HepG2 (cell line): ENCODE measurements around the gene CAPN11. TPM values are rescaled to one million over a fixed set of nuclear protein-coding genes. Genes with fewer than 3 reads are reported as not detected.
A peak's percentile ranks its signal among the peaks of the same experiment; 100 is the strongest.

Experiments
- ATAC-seq: fragments of 200-7000 bp; cut with Tn5 transposase; 3 replicates; pipeline ENCODE4 v1.9.1; 2020; ENCODE audit warnings: mild to moderate bottlenecking, moderate library complexity
- BruUV-seq: library from RNA; stranded (reverse); fragments of 400-500 nt; replicated peaks from 2 replicates; lab custom pipeline; 2021; lab: Mats Ljungman, UMichigan
- CTCF ChIA-PET: fragments of 300-600 bp; formaldehyde crosslinking; extraction: SDS; loops from one replicate; lab custom pipeline; 2021; ENCODE audit warnings: low total read pairs, inconsistent platforms, low intra/inter-chr PET ratio; lab: Yijun Ruan, JAX
- POLR2A ChIA-PET: fragments of 350-600 bp; sonication (Branson Sonifier 250); formaldehyde crosslinking; loops from one replicate; lab custom pipeline; 2020; ENCODE audit warnings: antibody characterized with exemption, inconsistent platforms; lab: Yijun Ruan, JAX
- DNase-seq: peaks from one replicate; pipeline ENCODE4 v3.0.0-alpha.2; 2015; ENCODE audit warnings: low spot score
- FAIRE-seq: peaks from 3 replicates; lab custom pipeline; 2011; peaks lifted over from hg19 to GRCh38; lab: Jason Lieb, UNC
- H2AFZ ChIP-seq: one replicate; pipeline ENCODE4 v1.6.1; 2011; ENCODE audit warnings: low read length, inconsistent platforms
- H3K27ac ChIP-seq: fragments of 300-600 bp; 3 replicates; pipeline ENCODE4 v1.8.0; 2011; ENCODE audit warnings: mixed run types, mild to moderate bottlenecking, mixed read lengths, low read length, inconsistent platforms; ENCODE audit not compliant: insufficient read depth; ENCODE audit errors: extremely low read length
- H3K27me3 ChIP-seq, 2 experiments: fragments of 200-600 bp in 1 of 2; 2 replicates in 1 of 2; 3 replicates in 1 of 2; pipeline versions ENCODE4 v1.6.0 to v1.8.0; 2011; ENCODE audit warnings: low read length in 2 of 2, mild to moderate bottlenecking in 2 of 2, moderate library complexity in 2 of 2, inconsistent platforms in 1 of 2; ENCODE audit not compliant: insufficient read depth in 2 of 2, control insufficient read depth in 1 of 2
- H3K36me3 ChIP-seq, 2 experiments: fragments of 200-600 bp in 1 of 2; replicated peaks in 1 of 2; 2 replicates in 1 of 2; 3 replicates in 1 of 2; pipeline versions ENCODE4 v1.5.1 to v1.8.0; 2011; ENCODE audit warnings: low read length in 2 of 2, inconsistent platforms in 1 of 2; ENCODE audit not compliant: insufficient read depth in 2 of 2, control insufficient read depth in 1 of 2
- H3K4me1 ChIP-seq: 2 replicates; pipeline ENCODE4 v1.5.1; 2012; ENCODE audit warnings: low read length, inconsistent platforms; ENCODE audit not compliant: insufficient read depth
- H3K4me2 ChIP-seq: 2 replicates; pipeline ENCODE4 v1.6.0; 2011; ENCODE audit warnings: low read depth, low read length, inconsistent platforms
- H3K4me3 ChIP-seq, 3 experiments: fragments of 200-600 bp in 1 of 3; sonication (generic), shearing (Covaris generic) in 1 of 3; replicated peaks in 1 of 3; 2 replicates each; pipeline ENCODE4 v1.5.1; 2011 to 2016; ENCODE audit warnings: low read length in 3 of 3, inconsistent platforms in 2 of 3, low read depth in 2 of 3, mild to moderate bottlenecking in 2 of 3, control low read depth in 1 of 3, mixed read lengths in 1 of 3; ENCODE audit not compliant: insufficient read depth in 1 of 3
- H3K79me2 ChIP-seq: one replicate; pipeline ENCODE4 v1.6.1; 2011; ENCODE audit warnings: low read length, inconsistent platforms; ENCODE audit not compliant: insufficient read depth
- H3K9ac ChIP-seq: 2 replicates; pipeline ENCODE4 v1.6.0; 2011; ENCODE audit warnings: mild to moderate bottlenecking, low read depth, low read length, inconsistent platforms; ENCODE audit not compliant: insufficient read depth
- H3K9me3 ChIP-seq: 2 replicates; pipeline ENCODE4 v1.5.1; 2012; ENCODE audit warnings: mild to moderate bottlenecking, low read length
- H4K20me1 ChIP-seq: 2 replicates; pipeline ENCODE4 v1.6.0; 2011; ENCODE audit warnings: inconsistent platforms, mild to moderate bottlenecking, low read length, moderate library complexity; ENCODE audit not compliant: insufficient read depth
- ATF7 ChIP-seq, 2 experiments: fragments of 450-650 bp in 1 of 2; sonication (generic) in 1 of 2; formaldehyde crosslinking in 1 of 2; IDR thresholded peaks; 2 replicates each; pipeline versions ENCODE4 v1.4.0 to v1.6.1; 2016 to 2020; ENCODE audit warnings: antibody characterized with exemption in 1 of 2, mild to moderate bottlenecking in 1 of 2, missing genetic modification reagents in 1 of 2
- CBX5 ChIP-seq: sonication (generic); formaldehyde crosslinking; IDR thresholded peaks from 2 replicates; pipeline ENCODE4 v1.4.0; 2020; ENCODE audit warnings: missing genetic modification reagents, borderline replicate concordance
- GATA4 ChIP-seq: sonication (generic); IDR thresholded peaks from 2 replicates; pipeline ENCODE4 v1.6.1; 2016; ENCODE audit warnings: antibody characterized with exemption, low read depth, borderline replicate concordance
- HDAC1 ChIP-seq: sonication (generic); formaldehyde crosslinking; IDR thresholded peaks from 2 replicates; pipeline ENCODE4 v1.5.1; 2020; ENCODE audit warnings: mild to moderate bottlenecking, missing genetic modification reagents
- MTF2 ChIP-seq: sonication (generic); formaldehyde crosslinking; IDR thresholded peaks from 2 replicates; pipeline ENCODE4 v1.5.0; 2020; ENCODE audit warnings: missing genetic modification reagents, borderline replicate concordance
- PITX1 ChIP-seq: sonication (generic); formaldehyde crosslinking; IDR thresholded peaks from 2 replicates; pipeline ENCODE4 v1.5.1; 2020; ENCODE audit warnings: mild to moderate bottlenecking, missing genetic modification reagents
- ZNF460 ChIP-seq: sonication (generic); formaldehyde crosslinking; IDR thresholded peaks from 2 replicates; pipeline ENCODE4 v1.5.1; 2020; ENCODE audit warnings: missing genetic modification reagents, mild to moderate bottlenecking, borderline replicate concordance
- ZNF670 ChIP-seq: sonication (generic); formaldehyde crosslinking; IDR thresholded peaks from 2 replicates; pipeline ENCODE4 v1.8.0; 2022; ENCODE audit warnings: mild to moderate bottlenecking, missing genetic modification reagents, borderline replicate concordance
- WGBS: methylation state at CpG from one replicate; pipeline ENCODE4 v1.1.6; 2017; ENCODE audit warnings: low lambda C conversion rate; 5-methylcytosine and 5-hydroxymethylcytosine counted together
- in situ Hi-C: cut with HindIII; loops from 2 replicates; pipeline ENCODE4 v1.10.0; 2017; ENCODE audit warnings: low pct_unique_long_range_greater_than_20kb; ENCODE audit not compliant: extremely low pct_ligation_motif_present
- intact Hi-C: fragments of 100-400 bp; cut with micrococcal nuclease; formaldehyde crosslinking; loops from one replicate; pipeline ENCODE4 v1.10.0; 2022; ENCODE audit not compliant: unreplicated experiment
- polyA plus RNA-seq, 8 experiments: library from polyadenylated mRNA; depleted of rRNA in 3 of 8; stranded (reverse) in 7 of 8; unstranded in 1 of 8; fragments of >200 nt; fragmentation: Illumina TruSeq in 4 of 8; extraction: Trizol in 4 of 8; gene quantifications; 2 replicates each; pipeline versions ENCODE4 v1.2.1 to v1.2.3, GENCODE V29; 2011 to 2016; ENCODE audit warnings: low read depth in 4 of 8, missing spikeins in 1 of 8, mixed read lengths in 1 of 8; ENCODE audit not compliant: insufficient read depth in 1 of 8
- small RNA-seq, 3 experiments: library from RNA; depleted of rRNA; stranded (forward); fragments of <200 nt; gene quantifications; one replicate each; pipeline ENCODE3, GENCODE V24; 2012; ENCODE audit warnings: low read depth in 2 of 3, low replicate concordance in 1 of 3; ENCODE audit not compliant: insufficient read length in 3 of 3, insufficient read depth in 2 of 3
- total RNA-seq, 5 experiments: library from RNA; depleted of rRNA; stranded (reverse); fragments of >200 nt; fragmentation: Illumina TruSeq; extraction: Trizol; gene quantifications; 2 replicates each; pipeline ENCODE4 v1.2.3, GENCODE V29; 2016; ENCODE audit warnings: low read depth in 1 of 5
- TF ChIP-seq, protein P1 (sequence below): sonication (generic); formaldehyde crosslinking; conservative IDR thresholded peaks from 2 replicates; pipeline ENCODE4 v1.8.1; 2023; ENCODE audit warnings: missing genetic modification reagents
- TF ChIP-seq, protein P2 (sequence below): sonication (generic); formaldehyde crosslinking; IDR thresholded peaks from 2 replicates; pipeline ENCODE4 v1.5.0; 2020; ENCODE audit warnings: missing genetic modification reagents

Gene CAPN11
- total and polyA plus RNA-seq, 2 of the 13 experiments (the other 11 are each of a cell fraction or from before 2014, with no cell fraction given) = 0.07 to 0.11 TPM

DNA sequence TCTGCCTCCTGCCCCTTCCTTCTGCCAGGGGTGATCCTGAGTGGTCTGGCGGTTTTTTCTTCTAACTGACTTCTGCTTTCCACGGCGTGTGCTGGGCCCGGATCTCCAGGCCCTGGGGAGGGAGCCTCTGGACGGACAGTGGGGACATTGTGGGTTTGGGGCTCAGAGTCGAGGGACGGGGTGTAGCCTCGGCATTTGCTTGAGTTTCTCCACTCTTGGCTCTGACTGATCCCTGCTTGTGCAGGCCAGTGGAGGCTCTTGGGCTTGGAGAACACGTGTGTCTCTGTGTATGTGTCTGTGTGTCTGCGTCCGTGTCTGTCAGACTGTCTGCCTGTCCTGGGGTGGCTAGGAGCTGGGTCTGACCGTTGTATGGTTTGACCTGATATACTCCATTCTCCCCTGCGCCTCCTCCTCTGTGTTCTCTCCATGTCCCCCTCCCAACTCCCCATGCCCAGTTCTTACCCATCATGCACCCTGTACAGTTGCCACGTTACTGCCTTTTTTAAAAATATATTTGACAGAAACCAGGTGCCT is 75.0 kb downstream of the CAPN11 start:
- H3K27me3 ChIP-seq = no peaks in the 10 kb centered on the region
- no TSS peak for BruUV-seq
- TF ChIP-seq, protein P1, sequence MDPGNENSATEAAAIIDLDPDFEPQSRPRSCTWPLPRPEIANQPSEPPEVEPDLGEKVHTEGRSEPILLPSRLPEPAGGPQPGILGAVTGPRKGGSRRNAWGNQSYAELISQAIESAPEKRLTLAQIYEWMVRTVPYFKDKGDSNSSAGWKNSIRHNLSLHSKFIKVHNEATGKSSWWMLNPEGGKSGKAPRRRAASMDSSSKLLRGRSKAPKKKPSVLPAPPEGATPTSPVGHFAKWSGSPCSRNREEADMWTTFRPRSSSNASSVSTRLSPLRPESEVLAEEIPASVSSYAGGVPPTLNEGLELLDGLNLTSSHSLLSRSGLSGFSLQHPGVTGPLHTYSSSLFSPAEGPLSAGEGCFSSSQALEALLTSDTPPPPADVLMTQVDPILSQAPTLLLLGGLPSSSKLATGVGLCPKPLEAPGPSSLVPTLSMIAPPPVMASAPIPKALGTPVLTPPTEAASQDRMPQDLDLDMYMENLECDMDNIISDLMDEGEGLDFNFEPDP (CRISPR knock-in tag) = 0 out of 2 replicates have a peak, but pooled peaks have one; percentile 5
- TF ChIP-seq HDAC1 = no peak
- TF ChIP-seq ATF7 (IDR thresholded peaks at IDR 0.05) = no peak
- TF ChIP-seq ATF7 (CRISPR knock-in tag; IDR thresholded peaks at IDR 0.05) = 0 out of 2 replicates have a peak, but pooled peaks have one; percentile 45
- peak; percentile 19; the same call in 1 of the 2 replicates for TF ChIP-seq PITX1
- TF ChIP-seq, protein P2, sequence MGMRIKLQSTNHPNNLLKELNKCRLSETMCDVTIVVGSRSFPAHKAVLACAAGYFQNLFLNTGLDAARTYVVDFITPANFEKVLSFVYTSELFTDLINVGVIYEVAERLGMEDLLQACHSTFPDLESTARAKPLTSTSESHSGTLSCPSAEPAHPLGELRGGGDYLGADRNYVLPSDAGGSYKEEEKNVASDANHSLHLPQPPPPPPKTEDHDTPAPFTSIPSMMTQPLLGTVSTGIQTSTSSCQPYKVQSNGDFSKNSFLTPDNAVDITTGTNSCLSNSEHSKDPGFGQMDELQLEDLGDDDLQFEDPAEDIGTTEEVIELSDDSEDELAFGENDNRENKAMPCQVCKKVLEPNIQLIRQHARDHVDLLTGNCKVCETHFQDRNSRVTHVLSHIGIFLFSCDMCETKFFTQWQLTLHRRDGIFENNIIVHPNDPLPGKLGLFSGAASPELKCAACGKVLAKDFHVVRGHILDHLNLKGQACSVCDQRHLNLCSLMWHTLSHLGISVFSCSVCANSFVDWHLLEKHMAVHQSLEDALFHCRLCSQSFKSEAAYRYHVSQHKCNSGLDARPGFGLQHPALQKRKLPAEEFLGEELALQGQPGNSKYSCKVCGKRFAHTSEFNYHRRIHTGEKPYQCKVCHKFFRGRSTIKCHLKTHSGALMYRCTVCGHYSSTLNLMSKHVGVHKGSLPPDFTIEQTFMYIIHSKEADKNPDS (CRISPR knock-in tag) = peak; percentile 89; the same call in 1 of the 2 replicates
- TF ChIP-seq ZNF460 (CRISPR knock-in tag) = no peak
- TF ChIP-seq GATA4 = no peak
- TF ChIP-seq ZNF670 = no peak
- 0 out of 2 replicates have a peak, but pooled peaks have one; percentile 31 for TF ChIP-seq MTF2
- TF ChIP-seq CBX5 (CRISPR knock-in tag) = no peak
- TF ChIP-seq, all 625 proteins: peak for 5
- no peak for FAIRE-seq
- Histone ChIP-seq H2AFZ (no peak overlapping the region), H3K9me3 (no peaks in the 10 kb centered on the region), H3K4me2 (no peak overlapping the region), H3K79me2 (no peaks in the 10 kb centered on the region), H3K9ac (no peak overlapping the region), H4K20me1 (no peaks in the 10 kb centered on the region), H3K36me3 (peaks cover 11 to 24% of the 10 kb centered on the region in 2 experiments), H3K27ac (no peak overlapping the region), H3K4me1 (peaks cover 53% of the 10 kb centered on the region), H3K4me3 (no peak overlapping the region)
- ChIA-PET POLR2A (interaction anchor here (3.2 to 3.7 kb wide), 2 partner anchors 10 to 13 kb away, joined by 20 to 48 read pairs; partner anchors contain the start of genes HSP90AB1 and SLC29A1), CTCF (interaction anchor here (2.0 to 5.3 kb wide), 4 partner anchors 11 to 138 kb away, joined by 10 to 38 read pairs (median 27); partner anchors contain the start of gene SLC29A1)
- WGBS = 95% methylated on average over 12 of the region's 14 CpGs
- in situ Hi-C loops (no loop called here), intact Hi-C loops (loop anchor here (1.0 to 2.0 kb wide), 3 partner anchors 12 to 137 kb away; no protein-coding TSS in a partner anchor)
- ATAC-seq = no peak
- no peak for DNase-seq

Small RNA genes lying within 50 kb of the gene (small RNA-seq; reads per million reads assigned to genes)
- gene RN7SL811P = 0 reads per million in 3 experiments

Other genes with a start within 250 kb of the CAPN11 start
- 178 and 191 TPM in 2 replicates for gene MRPL14, start 31.4 kb upstream of the CAPN11 start, total RNA-seq (2016; rRNA removed; fragmentation: Illumina TruSeq; extraction: Trizol)
- 157 and 166 TPM in 2 replicates for gene MRPL14, start 31.4 kb upstream of the CAPN11 start, polyA plus RNA-seq (2011; rRNA removed)
- gene TMEM63B, start 31.3 kb upstream of the CAPN11 start, total RNA-seq (2016; rRNA removed; fragmentation: Illumina TruSeq; extraction: Trizol) = 13.9 and 27.4 TPM in 2 replicates
- 75.8 and 83.8 TPM in 2 replicates for gene TMEM63B, start 31.3 kb upstream of the CAPN11 start, polyA plus RNA-seq (2011; rRNA removed)
- gene MYMX, start 58.1 kb downstream of the CAPN11 start, total RNA-seq (2016; rRNA removed; fragmentation: Illumina TruSeq; extraction: Trizol) = not detected in 2 replicates
- gene MYMX, start 58.1 kb downstream of the CAPN11 start, polyA plus RNA-seq (2011; rRNA removed) = 0.14 TPM in 1 of 2 replicates, not detected in the other
- gene SLC29A1, start 64.8 kb downstream of the CAPN11 start, total RNA-seq (2016; rRNA removed; fragmentation: Illumina TruSeq; extraction: Trizol) = 23.1 and 43.2 TPM in 2 replicates
- gene SLC29A1, start 64.8 kb downstream of the CAPN11 start, polyA plus RNA-seq (2011; rRNA removed) = 95.5 and 106 TPM in 2 replicates
- 1,472 and 2,212 TPM in 2 replicates for gene HSP90AB1, start 88.3 kb downstream of the CAPN11 start, total RNA-seq (2016; rRNA removed; fragmentation: Illumina TruSeq; extraction: Trizol)
- gene HSP90AB1, start 88.3 kb downstream of the CAPN11 start, polyA plus RNA-seq (2011; rRNA removed) = 1,076 and 1,325 TPM in 2 replicates
- gene SLC35B2, start 98.7 kb downstream of the CAPN11 start, total RNA-seq (2016; rRNA removed; fragmentation: Illumina TruSeq; extraction: Trizol) = 34.9 and 61.1 TPM in 2 replicates
- 148 and 168 TPM in 2 replicates for gene SLC35B2, start 98.7 kb downstream of the CAPN11 start, polyA plus RNA-seq (2011; rRNA removed)
- 14.5 and 15.0 TPM in 2 replicates for gene NFKBIE, start 106.7 kb downstream of the CAPN11 start, total RNA-seq (2016; rRNA removed; fragmentation: Illumina TruSeq; extraction: Trizol)
- 6.7 and 8.5 TPM in 2 replicates for gene NFKBIE, start 106.7 kb downstream of the CAPN11 start, polyA plus RNA-seq (2011; rRNA removed)
- not detected in 2 replicates for gene TMEM151B, start 111.6 kb downstream of the CAPN11 start, total RNA-seq (2016; rRNA removed; fragmentation: Illumina TruSeq; extraction: Trizol)
- gene TMEM151B, start 111.6 kb downstream of the CAPN11 start, polyA plus RNA-seq (2011; rRNA removed) = 0.01 TPM in 1 of 2 replicates, not detected in the other
- 13.7 and 24.1 TPM in 2 replicates for gene AARS2, start 154.5 kb downstream of the CAPN11 start, total RNA-seq (2016; rRNA removed; fragmentation: Illumina TruSeq; extraction: Trizol)
- gene AARS2, start 154.5 kb downstream of the CAPN11 start, polyA plus RNA-seq (2011; rRNA removed) = 7.5 and 8.3 TPM in 2 replicates
- gene SPATS1, start 183.8 kb downstream of the CAPN11 start, total RNA-seq (2016; rRNA removed; fragmentation: Illumina TruSeq; extraction: Trizol) = not detected in 2 replicates
- not detected in 2 replicates for gene SPATS1, start 183.8 kb downstream of the CAPN11 start, polyA plus RNA-seq (2011; rRNA removed)
- gene CDC5L, start 228.9 kb downstream of the CAPN11 start, total RNA-seq (2016; rRNA removed; fragmentation: Illumina TruSeq; extraction: Trizol) = 34.2 and 54.5 TPM in 2 replicates
- 8.5 and 11.0 TPM in 2 replicates for gene CDC5L, start 228.9 kb downstream of the CAPN11 start, polyA plus RNA-seq (2011; rRNA removed)